OCI-LY3 (cell line): Measurements from ENCODE around the gene MARK1.

ENCODE experiments used
- CTCF ChIP-seq: fragments of 200-600, 300-600 bp; sonication (generic); IDR thresholded peaks from 2 replicates; pipeline ENCODE4 v1.5.1; 2014; ENCODE audit warnings: antibody characterized with exemption, low read length, low read depth
- EZH2phosphoT487 ChIP-seq: fragments of 200-600 bp; shearing (Covaris generic); IDR thresholded peaks from 2 replicates; pipeline ENCODE4 v1.6.1; 2018; ENCODE audit warnings: antibody characterized with exemption, mixed run types, low read depth

GRCh38 chr1:220708936-220709801 lies 181.2 kb downstream of the MARK1 start:
- no peak for TF ChIP-seq CTCF
- TF ChIP-seq EZH2phosphoT487: no peak
